ENCODE results near the gene PIM1.
"Not testable (repeated sequence)": the region's sequence is repeated elsewhere in the genome, so short reads cannot be mapped to it uniquely, and the experiment has no call there.

Gene PIM1

GRCh38 chr6:37182736-37183590 is 13.0 kb downstream of the PIM1 start:
- no peak for DNase-seq (ENCODE audit: extremely low read depth, low read depth)
- TF ChIP-seq CTCF (IDR thresholded peaks at IDR 0.05; ENCODE audit: low read depth, low read length, missing control alignments), result no peak

GRCh38 chr6:37185949-37186720 is 16.2 kb downstream of the PIM1 start:
- not testable (repeated sequence) for DNase-seq (ENCODE audit: extremely low read depth, low read depth); H3K4me3 ChIP-seq (replicated peaks; ENCODE audit: low read depth, low read length)

More at GRCh38 chr6:37182736-37183590, 13.0 kb downstream of the PIM1 start:
- H3K4me3 ChIP-seq (replicated peaks; ENCODE audit: low read depth, low read length), result no peak overlapping the region

- no peak overlapping the region for H3K4me3 ChIP-seq (replicated peaks; ENCODE audit: low read depth, low read length)
- TF ChIP-seq CTCF (IDR thresholded peaks at IDR 0.05; ENCODE audit: low read depth, low read length, missing control alignments), result no peak
- no peak for DNase-seq (ENCODE audit: extremely low read depth, low read depth)
These were observed 17.5 kb downstream of the PIM1 start for GRCh38 chr6:37187321-37188022.

GRCh38 chr6:37188962-37189510 is 19.1 kb downstream of the PIM1 start:
- no peak for TF ChIP-seq CTCF (IDR thresholded peaks at IDR 0.05; ENCODE audit: low read depth, low read length, missing control alignments)
- H3K4me3 ChIP-seq (replicated peaks; ENCODE audit: low read depth, low read length), result no peak overlapping the region
- DNase-seq (ENCODE audit: extremely low read depth, low read depth), result no peak

- H3K4me3 ChIP-seq (replicated peaks; ENCODE audit: low read depth, low read length), result no peak overlapping the region
- DNase-seq (ENCODE audit: extremely low read depth, low read depth), result no peak
- no peak for TF ChIP-seq CTCF (IDR thresholded peaks at IDR 0.05; ENCODE audit: low read depth, low read length, missing control alignments)
These were observed 20.2 kb downstream of the PIM1 start for GRCh38 chr6:37190159-37190535.

GRCh38 chr6:37192666-37193065 is 22.7 kb downstream of the PIM1 start:
- no peak for DNase-seq (ENCODE audit: extremely low read depth, low read depth)
- no peak for TF ChIP-seq CTCF (IDR thresholded peaks at IDR 0.05; ENCODE audit: low read depth, low read length, missing control alignments)
- no peak overlapping the region for H3K4me3 ChIP-seq (replicated peaks; ENCODE audit: low read depth, low read length)

- H3K4me3 ChIP-seq (replicated peaks; ENCODE audit: low read depth, low read length); DNase-seq (ENCODE audit: extremely low read depth, low read depth): not testable (repeated sequence)
These were observed 24.9 kb downstream of the PIM1 start for GRCh38 chr6:37194886-37195285.

GRCh38 chr6:37196451-37196850 is 26.5 kb downstream of the PIM1 start:
- DNase-seq (ENCODE audit: extremely low read depth, low read depth); H3K4me3 ChIP-seq (replicated peaks; ENCODE audit: low read depth, low read length): not testable (repeated sequence)

All from HFF-Myc (cell line).